HG02798 (cell line): ENCODE data around the gene TUBGCP6.

Source experiments
- ATAC-seq: cut with Tn5 transposase; IDR thresholded peaks from one replicate; pipeline ENCODE4 v1.9.1; 2021; ENCODE audit warnings: mild to moderate bottlenecking; ENCODE audit not compliant: unreplicated experiment, poor library complexity

The TUBGCP6 gene

GRCh38 chr22:50233223-50233622 lies 11.6 kb downstream of the TUBGCP6 start:
- ATAC-seq = no peak

- ATAC-seq = no peak
Observed at GRCh38 chr22:50232481-50233151, 12.2 kb downstream of the TUBGCP6 start.

- no peak for ATAC-seq
Observed at GRCh38 chr22:50229370-50229769, 15.5 kb downstream of the TUBGCP6 start.

GRCh38 chr22:50228366-50228765 lies 16.5 kb downstream of the TUBGCP6 start:
- no peak for ATAC-seq

GRCh38 chr22:50227579-50228215 lies 17.1 kb downstream of the TUBGCP6 start:
- ATAC-seq = no peak

- ATAC-seq = no peak
Observed at GRCh38 chr22:50226875-50227165, 18.0 kb downstream of the TUBGCP6 start.

GRCh38 chr22:50226063-50226874 lies 18.6 kb downstream of the TUBGCP6 start:
- no peak for ATAC-seq

- no peak for ATAC-seq
Observed at GRCh38 chr22:50225200-50225969, 19.4 kb downstream of the TUBGCP6 start.

GRCh38 chr22:50224071-50224470 lies 20.8 kb downstream of the TUBGCP6 start:
- ATAC-seq = no peak

GRCh38 chr22:50222508-50222907 lies 22.3 kb downstream of the TUBGCP6 start:
- ATAC-seq = no peak

- no peak for ATAC-seq
Observed at GRCh38 chr22:50221410-50222300, 23.2 kb downstream of the TUBGCP6 start.

- ATAC-seq = no peak
Observed at GRCh38 chr22:50220603-50221409, 24.0 kb downstream of the TUBGCP6 start.

- ATAC-seq = no peak
Observed at GRCh38 chr22:50219800-50220602, 24.8 kb downstream of the TUBGCP6 start.

- ATAC-seq = no peak
Observed at GRCh38 chr22:50218996-50219727, 25.7 kb downstream of the TUBGCP6 start.

GRCh38 chr22:50218153-50218995 lies 26.4 kb downstream of the TUBGCP6 start:
- no peak for ATAC-seq

- ATAC-seq = no peak
Observed at GRCh38 chr22:50217543-50218152, 27.2 kb downstream of the TUBGCP6 start.
